ENCODE data around the gene GUCA1A. TPM values are rescaled to one million over a fixed set of nuclear protein-coding genes. Genes with fewer than 3 reads are reported as not detected.

Gene GUCA1A
- total RNA-seq, 3 donors from 2014 or later (not counting 1 experiment from before 2014, with no cell fraction given), result not detected

DNA sequence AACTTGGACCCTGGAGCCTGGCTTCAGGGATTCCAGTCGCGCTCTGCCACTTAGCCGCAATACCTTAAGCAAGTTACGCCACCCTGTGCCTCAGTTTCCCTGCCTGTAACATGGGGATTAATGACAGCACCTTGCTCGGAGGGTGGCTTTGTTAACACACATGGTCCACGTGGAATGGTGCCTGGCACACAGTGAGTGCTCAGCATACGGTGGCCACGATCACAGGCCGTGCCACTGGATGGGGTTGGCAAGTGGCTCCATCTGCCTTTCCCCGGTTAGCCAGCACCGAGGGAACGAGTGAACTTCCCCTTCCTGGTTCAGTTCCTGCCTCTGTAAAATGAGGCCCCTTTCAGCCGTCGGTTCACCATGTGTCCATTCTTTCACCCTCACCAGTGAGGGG, 47.9 kb upstream of the GUCA1A start:
- TF ChIP-seq, protein P1, sequence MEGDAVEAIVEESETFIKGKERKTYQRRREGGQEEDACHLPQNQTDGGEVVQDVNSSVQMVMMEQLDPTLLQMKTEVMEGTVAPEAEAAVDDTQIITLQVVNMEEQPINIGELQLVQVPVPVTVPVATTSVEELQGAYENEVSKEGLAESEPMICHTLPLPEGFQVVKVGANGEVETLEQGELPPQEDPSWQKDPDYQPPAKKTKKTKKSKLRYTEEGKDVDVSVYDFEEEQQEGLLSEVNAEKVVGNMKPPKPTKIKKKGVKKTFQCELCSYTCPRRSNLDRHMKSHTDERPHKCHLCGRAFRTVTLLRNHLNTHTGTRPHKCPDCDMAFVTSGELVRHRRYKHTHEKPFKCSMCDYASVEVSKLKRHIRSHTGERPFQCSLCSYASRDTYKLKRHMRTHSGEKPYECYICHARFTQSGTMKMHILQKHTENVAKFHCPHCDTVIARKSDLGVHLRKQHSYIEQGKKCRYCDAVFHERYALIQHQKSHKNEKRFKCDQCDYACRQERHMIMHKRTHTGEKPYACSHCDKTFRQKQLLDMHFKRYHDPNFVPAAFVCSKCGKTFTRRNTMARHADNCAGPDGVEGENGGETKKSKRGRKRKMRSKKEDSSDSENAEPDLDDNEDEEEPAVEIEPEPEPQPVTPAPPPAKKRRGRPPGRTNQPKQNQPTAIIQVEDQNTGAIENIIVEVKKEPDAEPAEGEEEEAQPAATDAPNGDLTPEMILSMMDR (IDR thresholded peaks at IDR 0.05), result no peak
- Mint-ChIP-seq H3K9me3 (no peaks in the 10 kb centered on the region), H3K4me3 (no peak overlapping the region), H3K4me1 (no peaks in the 10 kb centered on the region), H3K36me3 (no peaks in the 10 kb centered on the region), H3K27me3 (ENCODE audit: low read depth in 2 of 2) (no peaks in the 10 kb centered on the region), H3K27ac (no peak overlapping the region)
- DNase-seq, result no peak
- Histone ChIP-seq H3K36me3 (ENCODE audit: control insufficient read depth, insufficient read depth, low read length) (no peaks in the 10 kb centered on the region), H3K27me3 (ENCODE audit: control insufficient read depth, insufficient read depth, low read length) (no peaks in the 10 kb centered on the region), H3K27ac (ENCODE audit: low read length) (no peak overlapping the region), H3K9me3 (ENCODE audit: control insufficient read depth, insufficient read depth, low read length) (no peaks in the 10 kb centered on the region), H3K4me1 (ENCODE audit: control insufficient read depth, insufficient read depth, low read length) (peaks cover 3% of the 10 kb centered on the region), H3K4me3 (ENCODE audit: low read length) (no peak overlapping the region)
- 78% methylated on average over 12 of the region's 14 CpGs for WGBS (ENCODE audit: insufficient coverage)
- intact Hi-C loops (cut with micrococcal nuclease), result no loop called here
- ATAC-seq, result no peak

DNA sequence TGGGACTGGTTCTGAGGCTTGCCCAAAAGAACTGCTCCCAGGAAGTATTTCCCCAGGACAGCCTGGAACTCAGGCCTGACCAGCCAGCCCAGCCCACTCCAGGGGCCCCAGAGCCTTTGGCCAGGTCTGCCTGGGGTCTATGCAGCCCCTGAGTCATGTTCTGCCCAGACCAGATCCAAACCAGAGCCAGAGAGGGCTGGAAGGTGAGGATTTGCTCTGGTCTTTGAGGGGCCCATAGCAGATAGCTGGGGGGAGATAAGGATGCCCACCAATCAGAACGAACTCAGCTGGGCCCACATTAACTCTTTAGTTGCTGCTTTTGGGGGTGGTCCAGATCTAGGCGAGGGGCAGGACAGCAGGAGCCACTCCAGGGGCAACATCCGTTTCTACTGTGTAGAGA, 47.5 kb upstream of the GUCA1A start:
- H3K4me3 ChIP-seq (ENCODE audit: low read length), result no peak overlapping the region
- Mint-ChIP-seq H3K36me3 (no peaks in the 10 kb centered on the region), H3K4me3 (no peak overlapping the region), H3K4me1 (no peaks in the 10 kb centered on the region), H3K27me3 (ENCODE audit: low read depth in 2 of 2) (no peaks in the 10 kb centered on the region), H3K27ac (no peak overlapping the region), H3K9me3 (no peaks in the 10 kb centered on the region)
- H3K4me1 ChIP-seq (ENCODE audit: control insufficient read depth, insufficient read depth, low read length), result peaks cover 3% of the 10 kb centered on the region
- no peaks in the 10 kb centered on the region for H3K9me3 ChIP-seq (ENCODE audit: control insufficient read depth, insufficient read depth, low read length)
- ATAC-seq (no peak), DNase-seq (no peak)
- intact Hi-C loops (cut with micrococcal nuclease), result no loop called here
- no peaks in the 10 kb centered on the region for H3K36me3 ChIP-seq (ENCODE audit: control insufficient read depth, insufficient read depth, low read length)
- WGBS (ENCODE audit: insufficient coverage), result 87% methylated on average over 3 of the region's 3 CpGs
- H3K27me3 ChIP-seq (ENCODE audit: control insufficient read depth, insufficient read depth, low read length), result no peaks in the 10 kb centered on the region
- no peak overlapping the region for H3K27ac ChIP-seq (ENCODE audit: low read length)
- TF ChIP-seq, protein P1 (IDR thresholded peaks at IDR 0.05), result no peak

DNA sequence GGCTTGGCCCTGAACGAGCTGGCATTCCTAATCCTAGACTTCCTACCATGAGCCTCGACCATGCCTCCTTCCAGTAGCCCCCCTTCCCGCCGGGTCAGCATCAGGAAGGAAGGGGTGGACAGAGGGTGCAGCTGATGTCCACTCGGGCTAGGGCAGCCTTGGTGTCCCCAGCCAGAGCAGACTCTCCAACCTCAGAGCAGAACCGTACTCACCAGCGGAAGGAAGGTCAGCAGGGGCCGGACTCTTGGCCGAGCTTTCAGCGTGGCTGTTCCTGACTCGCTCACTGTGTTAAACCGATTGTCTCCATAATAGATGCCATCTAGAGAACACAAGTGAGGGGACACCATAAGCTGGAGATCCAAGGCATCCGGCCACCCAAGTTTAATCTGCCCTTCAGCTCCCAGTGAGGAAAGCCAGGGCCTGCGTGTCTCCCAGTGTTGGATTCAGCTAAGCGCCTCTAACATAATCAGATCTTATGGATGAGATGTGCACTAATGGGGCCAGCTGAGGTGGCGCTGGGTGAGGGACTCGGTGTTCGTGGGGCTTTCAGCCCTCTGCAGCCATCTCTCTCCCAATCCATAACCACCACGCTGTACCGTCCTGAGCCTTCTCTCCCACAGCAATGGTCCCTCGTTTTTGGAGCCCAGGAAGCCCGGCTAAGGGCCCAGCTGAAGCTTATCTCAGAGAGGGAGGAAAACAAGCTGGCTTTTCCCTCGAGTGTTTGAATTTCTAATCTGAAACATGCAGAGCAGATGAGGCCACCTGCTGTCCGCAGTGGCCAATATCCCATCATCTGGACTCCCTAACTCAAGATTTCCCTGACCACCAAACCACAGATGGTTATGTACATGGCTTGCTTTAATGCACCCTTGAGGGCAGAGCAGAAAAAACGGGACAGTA, 44.5 kb upstream of the GUCA1A start:
- H3K36me3 Mint-ChIP-seq, result no peaks in the 10 kb centered on the region
- H3K9me3 Mint-ChIP-seq, result no peaks in the 10 kb centered on the region
- no peak overlapping the region for H3K4me3 Mint-ChIP-seq

More for the DNA sequence above, 44.5 kb upstream of the GUCA1A start:
- ATAC-seq, result no peak
- Histone ChIP-seq H3K27ac (ENCODE audit: low read length) (no peak overlapping the region), H3K27me3 (ENCODE audit: control insufficient read depth, insufficient read depth, low read length) (no peaks in the 10 kb centered on the region), H3K36me3 (ENCODE audit: control insufficient read depth, insufficient read depth, low read length) (no peaks in the 10 kb centered on the region), H3K9me3 (ENCODE audit: control insufficient read depth, insufficient read depth, low read length) (no peaks in the 10 kb centered on the region), H3K4me3 (ENCODE audit: low read length) (no peak overlapping the region), H3K4me1 (ENCODE audit: control insufficient read depth, insufficient read depth, low read length) (peaks cover 3% of the 10 kb centered on the region)
- 86% methylated on average over 25 of the region's 25 CpGs for WGBS (ENCODE audit: insufficient coverage)
- TF ChIP-seq, protein P1 (IDR thresholded peaks at IDR 0.05), result no peak
- no peak overlapping the region for H3K27ac Mint-ChIP-seq
- intact Hi-C loops (cut with micrococcal nuclease), result no loop called here
- DNase-seq, result no peak
- H3K27me3 Mint-ChIP-seq (ENCODE audit: low read depth in 2 of 2), result no peaks in the 10 kb centered on the region
- H3K4me1 Mint-ChIP-seq, result no peaks in the 10 kb centered on the region

Data from natural killer cell (primary cell).